ENCODE measurements around the gene PLD4. TPM values are rescaled to one million over a fixed set of nuclear protein-coding genes. Genes with fewer than 3 reads are reported as not detected.

PLD4 gene
- total RNA-seq, 2 donors from 2014 or later = 0.30 TPM; not detected in 1

- Mint-ChIP-seq H3K27ac (no peak overlapping the region), H3K4me3 (no peak overlapping the region), H3K27me3 (ENCODE audit: low read depth) (peaks cover 23% of the 10 kb centered on the region), H3K36me3 (ENCODE audit: insufficient read depth in 2 of 2) (no peaks in the 10 kb centered on the region), H3K9me3 (no peaks in the 10 kb centered on the region), H3K4me1 (ENCODE audit: low read depth) (peaks cover 8% of the 10 kb centered on the region)
- ATAC-seq (replicated peaks in 1 of 2) (no peak), DNase-seq (no peak)
Observed at GRCh38 chr14:104973385-104974145, 48.9 kb downstream of the PLD4 start.

- Mint-ChIP-seq H3K27ac (no peak overlapping the region), H3K4me1 (ENCODE audit: low read depth) (peaks cover 8% of the 10 kb centered on the region), H3K9me3 (no peaks in the 10 kb centered on the region), H3K4me3 (no peak overlapping the region), H3K36me3 (ENCODE audit: insufficient read depth in 2 of 2) (no peaks in the 10 kb centered on the region), H3K27me3 (ENCODE audit: low read depth) (peaks cover 24% of the 10 kb centered on the region)
- no peak for DNase-seq
- ATAC-seq (replicated peaks in 1 of 2) = no peak
Observed at GRCh38 chr14:104974146-104974541, 49.5 kb downstream of the PLD4 start.

GRCh38 chr14:104974665-104975390, 50.1 kb downstream of the PLD4 start:
- H3K36me3 Mint-ChIP-seq (ENCODE audit: insufficient read depth in 2 of 2) = no peaks in the 10 kb centered on the region
- ATAC-seq (replicated peaks in 1 of 2) (no peak), DNase-seq (no peak)
- H3K4me1 Mint-ChIP-seq (ENCODE audit: low read depth) = peaks cover 8% of the 10 kb centered on the region
- H3K27ac Mint-ChIP-seq = no peak overlapping the region
- H3K9me3 Mint-ChIP-seq = no peaks in the 10 kb centered on the region
- H3K4me3 Mint-ChIP-seq = no peak overlapping the region
- peaks cover 24% of the 10 kb centered on the region for H3K27me3 Mint-ChIP-seq (ENCODE audit: low read depth)

- no peak overlapping the region for H3K27ac Mint-ChIP-seq
Observed at GRCh38 chr14:104975481-104976197, 51.0 kb downstream of the PLD4 start.

GRCh38 chr14:104976198-104977007, 51.7 kb downstream of the PLD4 start:
- H3K4me1 Mint-ChIP-seq (ENCODE audit: low read depth) = peaks cover 8% of the 10 kb centered on the region
- H3K27ac Mint-ChIP-seq = no peak overlapping the region

More at GRCh38 chr14:104975481-104976197, 51.0 kb downstream of the PLD4 start:
- no peaks in the 10 kb centered on the region for H3K36me3 Mint-ChIP-seq (ENCODE audit: insufficient read depth in 2 of 2)
- H3K4me1 Mint-ChIP-seq (ENCODE audit: low read depth) = peaks cover 8% of the 10 kb centered on the region
- H3K4me3 Mint-ChIP-seq = no peak overlapping the region
- H3K9me3 Mint-ChIP-seq = no peaks in the 10 kb centered on the region
- peak; percentile 28 to 29 for DNase-seq
- peaks cover 24% of the 10 kb centered on the region for H3K27me3 Mint-ChIP-seq (ENCODE audit: low read depth)
- ATAC-seq (replicated peaks in 1 of 2) = peak; percentile 3 to 19

GRCh38 chr14:104977008-104977680, 52.5 kb downstream of the PLD4 start:
- Mint-ChIP-seq H3K4me3 (peak overlapping the region; percentile 85), H3K4me1 (ENCODE audit: low read depth) (peaks cover 8% of the 10 kb centered on the region), H3K36me3 (ENCODE audit: insufficient read depth in 2 of 2) (no peaks in the 10 kb centered on the region), H3K9me3 (no peaks in the 10 kb centered on the region), H3K27me3 (ENCODE audit: low read depth) (peaks cover 24% of the 10 kb centered on the region), H3K27ac (no peak overlapping the region)
- no peak for DNase-seq
- no peak for ATAC-seq (replicated peaks in 1 of 2)

More at GRCh38 chr14:104976198-104977007, 51.7 kb downstream of the PLD4 start:
- Mint-ChIP-seq H3K9me3 (no peaks in the 10 kb centered on the region), H3K4me3 (peak overlapping the region; percentile 4 to 40), H3K36me3 (ENCODE audit: insufficient read depth in 2 of 2) (no peaks in the 10 kb centered on the region), H3K27me3 (ENCODE audit: low read depth) (peaks cover 24% of the 10 kb centered on the region)
- peak; percentile 78 to 80 for ATAC-seq (replicated peaks in 1 of 2)
- DNase-seq = peak; percentile 86 to 92

GRCh38 chr14:104977681-104978653, 53.3 kb downstream of the PLD4 start, which contains the start of gene AHNAK2:
TSS of gene AHNAK2 (minus strand) at chr14:104978374. CDS start at chr14:104978237, 137 bp downstream.
- no peaks in the 10 kb centered on the region for H3K36me3 Mint-ChIP-seq (ENCODE audit: insufficient read depth in 2 of 2)
- peaks cover 24% of the 10 kb centered on the region for H3K27me3 Mint-ChIP-seq (ENCODE audit: low read depth)
- DNase-seq = peak; percentile 75 to 79
- H3K4me1 Mint-ChIP-seq (ENCODE audit: low read depth) = peaks cover 8% of the 10 kb centered on the region
- ATAC-seq (replicated peaks in 1 of 2) = peak; percentile 84 to 85
- H3K27ac Mint-ChIP-seq = no peak within 1 kb of the TSS
- no peaks in the 10 kb centered on the region for H3K9me3 Mint-ChIP-seq
- peak within 1 kb of the TSS; percentile 85 for H3K4me3 Mint-ChIP-seq

- Mint-ChIP-seq H3K9me3 (no peaks in the 10 kb centered on the region), H3K27ac (no peak overlapping the region), H3K36me3 (ENCODE audit: insufficient read depth in 2 of 2) (no peaks in the 10 kb centered on the region), H3K4me1 (ENCODE audit: low read depth) (peaks cover 8% of the 10 kb centered on the region), H3K4me3 (peak overlapping the region; percentile 21 to 62), H3K27me3 (ENCODE audit: low read depth) (peaks cover 24% of the 10 kb centered on the region)
- DNase-seq (no peak), ATAC-seq (replicated peaks in 1 of 2) (no peak)
Observed at GRCh38 chr14:104978746-104979691, 54.3 kb downstream of the PLD4 start.

GRCh38 chr14:104979758-104980610, 55.3 kb downstream of the PLD4 start:
- Mint-ChIP-seq H3K4me3 (no peak overlapping the region), H3K9me3 (no peaks in the 10 kb centered on the region), H3K27me3 (ENCODE audit: low read depth) (peaks cover 24% of the 10 kb centered on the region), H3K36me3 (ENCODE audit: insufficient read depth in 2 of 2) (no peaks in the 10 kb centered on the region), H3K4me1 (ENCODE audit: low read depth) (peaks cover 13% of the 10 kb centered on the region), H3K27ac (no peak overlapping the region)
- ATAC-seq (replicated peaks in 1 of 2) (no peak), DNase-seq (no peak)

Data from activated T-cell treated with anti-CD3 and anti-CD28 coated beads, Interleukin-2, amount 50 U/mL, for 72 hours (primary cell).